CD4-positive, alpha-beta T cell treated with Interleukin-6 at 100 ng/mL for 8 hours (primary cell): ENCODE measurements around the gene CDKAL1.
"Not testable (repeated sequence)": the region's sequence is repeated elsewhere in the genome, so short reads cannot be mapped to it uniquely, and the experiment has no call there.

ENCODE experiments used
- DNase-seq: peaks from one replicate; pipeline ENCODE4 v3.0.0-alpha.2; 2020; ENCODE audit warnings: mixed read lengths, low spot score

CDKAL1 gene

DNA sequence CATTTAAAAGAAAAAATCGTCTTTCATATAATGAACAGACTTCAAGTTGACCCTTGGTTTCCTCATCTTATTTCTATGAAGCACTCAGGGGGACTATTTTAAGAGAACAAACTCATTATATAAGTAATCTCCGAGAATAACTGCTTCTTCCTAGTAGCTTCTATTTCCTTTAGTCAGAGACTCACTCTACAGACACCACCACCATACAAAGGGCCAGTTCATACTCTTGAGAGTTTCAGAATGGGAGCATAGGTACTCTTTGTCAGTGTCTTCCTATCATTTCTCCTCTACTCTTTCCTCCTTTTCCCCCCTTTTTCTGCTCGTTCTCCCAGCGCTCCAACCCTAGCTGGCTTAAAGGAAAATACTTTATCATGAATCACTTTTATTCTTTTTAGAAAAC, 104.9 kb downstream of the CDKAL1 start:
- no peak for DNase-seq

DNA sequence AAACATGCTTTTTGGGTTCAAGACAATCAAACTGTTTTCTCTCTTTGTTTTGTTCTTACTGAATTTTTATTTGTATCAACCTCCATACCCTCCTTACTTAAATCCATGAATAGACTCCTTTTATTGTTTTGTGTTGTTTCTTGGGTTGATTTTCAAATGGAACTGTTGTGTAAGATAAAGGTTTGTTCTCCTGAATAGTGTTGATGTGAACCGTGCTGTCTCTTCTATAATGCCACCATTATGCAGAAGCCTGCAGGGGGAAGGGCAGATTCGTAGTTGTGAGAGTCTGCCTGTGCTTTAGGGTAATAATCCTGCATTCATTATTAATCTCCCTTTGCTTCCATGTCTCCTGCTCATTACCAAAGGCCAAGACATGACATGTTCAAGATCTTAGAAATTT, 105.9 kb downstream of the CDKAL1 start:
- no peak for DNase-seq

DNA sequence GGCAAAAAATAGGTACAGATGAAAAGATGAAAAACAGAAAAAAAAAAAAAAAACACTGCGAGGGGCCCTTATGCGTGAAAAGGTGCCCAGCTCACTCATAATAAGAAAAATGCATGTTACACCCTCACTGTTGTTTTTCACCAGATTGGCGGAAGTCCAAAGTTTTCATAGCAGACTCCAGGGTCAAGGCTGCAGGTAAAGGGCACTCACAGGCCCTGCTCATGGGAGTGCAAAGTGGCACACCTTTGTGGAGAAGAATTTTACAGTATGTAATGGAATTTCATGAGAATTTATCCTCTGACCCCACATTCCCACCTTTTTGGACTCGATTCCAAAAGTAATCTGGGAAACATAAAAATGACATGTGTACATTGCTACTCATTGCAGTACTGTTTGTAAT, 108.2 kb downstream of the CDKAL1 start:
- no peak for DNase-seq

DNA sequence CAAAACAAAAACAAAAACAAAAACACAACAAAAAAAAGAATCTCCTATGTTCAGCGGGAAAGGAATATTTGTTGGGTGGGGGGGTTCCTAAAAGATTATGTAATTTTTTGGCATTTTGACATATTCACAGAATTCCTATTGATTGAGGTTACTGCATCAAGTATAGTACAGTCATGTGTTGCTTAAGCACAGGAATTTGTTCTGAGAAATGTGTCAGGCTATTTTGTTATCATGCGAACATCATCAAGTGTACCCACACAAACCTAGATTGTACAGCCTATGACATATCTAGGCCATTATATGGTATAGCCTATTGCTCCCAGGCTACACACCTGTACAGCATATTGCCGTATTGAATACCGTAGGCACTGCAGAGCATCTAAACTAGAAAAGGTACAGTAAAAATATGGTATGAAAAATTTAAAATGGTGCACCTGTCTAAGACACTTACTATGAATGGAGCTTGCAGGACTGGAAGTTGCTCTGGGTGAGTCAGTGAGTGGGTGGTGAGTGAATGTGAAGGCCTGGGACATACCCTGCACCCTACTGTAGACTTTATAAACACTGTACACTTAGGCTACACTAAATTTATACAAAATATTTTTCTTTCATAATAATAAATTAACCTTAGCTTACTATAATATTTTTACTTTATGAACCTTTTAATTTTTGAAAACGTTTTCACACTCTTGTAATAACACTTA, 110.6 kb downstream of the CDKAL1 start:
- no peak for DNase-seq

- DNase-seq = not testable (repeated sequence)
These were observed 111.3 kb downstream of the CDKAL1 start for GRCh38 chr6:20645572-20645971.

DNA sequence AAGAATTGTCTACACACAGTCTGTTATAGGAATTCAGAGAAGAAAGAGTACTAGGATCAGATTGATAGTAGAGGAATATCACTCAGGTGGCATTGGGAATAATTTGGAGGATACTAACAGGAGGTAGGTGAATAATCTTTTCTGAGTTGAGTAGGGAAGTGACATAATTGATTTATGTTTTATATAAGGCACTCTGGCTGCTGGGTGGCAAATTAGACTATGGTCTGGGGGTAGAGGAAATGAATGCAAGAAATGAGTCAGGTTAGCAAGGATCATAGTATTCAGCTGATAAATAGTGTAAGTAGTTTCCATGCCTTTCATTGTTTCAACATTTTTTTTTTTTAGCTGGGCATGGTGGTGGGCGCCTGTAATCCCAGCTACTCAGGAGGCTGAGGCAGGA, 113.3 kb downstream of the CDKAL1 start:
- no peak for DNase-seq

DNA sequence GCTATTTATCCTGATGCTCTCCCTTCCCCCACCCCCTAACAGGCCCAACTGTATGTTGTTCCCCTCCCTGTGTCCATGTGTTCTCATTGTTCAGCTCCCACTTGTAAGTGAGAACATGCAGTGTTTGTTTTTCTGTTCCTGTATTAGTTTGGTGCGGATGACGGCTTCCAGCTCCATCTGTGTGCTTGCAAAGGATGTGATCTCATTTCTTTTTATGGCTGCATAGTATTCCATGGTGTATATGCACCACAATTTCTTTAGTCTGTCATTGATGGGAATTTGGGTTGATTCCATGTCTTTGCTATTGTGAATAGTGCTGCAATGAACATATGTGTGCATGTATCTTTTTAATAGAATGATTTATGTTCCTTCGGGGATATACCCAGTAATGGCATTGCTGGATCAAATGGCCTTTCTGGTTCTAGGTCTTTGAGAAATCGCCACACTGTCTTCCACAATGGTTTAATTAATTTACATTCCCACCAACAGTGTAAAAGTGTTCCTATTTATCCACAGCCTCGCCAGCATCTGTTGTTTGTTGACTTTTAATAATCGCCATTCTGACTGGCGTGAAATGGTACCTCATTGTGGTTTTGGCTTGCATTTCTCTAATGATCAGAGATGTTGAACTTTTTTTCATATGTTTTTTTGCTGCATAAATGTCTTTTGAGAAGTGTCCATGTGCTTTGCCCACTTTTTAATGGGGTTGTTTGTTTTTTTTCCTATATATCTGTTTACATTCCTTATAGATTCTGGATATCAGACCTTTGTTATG, 115.6 kb downstream of the CDKAL1 start:
- DNase-seq = not testable (repeated sequence)

DNA sequence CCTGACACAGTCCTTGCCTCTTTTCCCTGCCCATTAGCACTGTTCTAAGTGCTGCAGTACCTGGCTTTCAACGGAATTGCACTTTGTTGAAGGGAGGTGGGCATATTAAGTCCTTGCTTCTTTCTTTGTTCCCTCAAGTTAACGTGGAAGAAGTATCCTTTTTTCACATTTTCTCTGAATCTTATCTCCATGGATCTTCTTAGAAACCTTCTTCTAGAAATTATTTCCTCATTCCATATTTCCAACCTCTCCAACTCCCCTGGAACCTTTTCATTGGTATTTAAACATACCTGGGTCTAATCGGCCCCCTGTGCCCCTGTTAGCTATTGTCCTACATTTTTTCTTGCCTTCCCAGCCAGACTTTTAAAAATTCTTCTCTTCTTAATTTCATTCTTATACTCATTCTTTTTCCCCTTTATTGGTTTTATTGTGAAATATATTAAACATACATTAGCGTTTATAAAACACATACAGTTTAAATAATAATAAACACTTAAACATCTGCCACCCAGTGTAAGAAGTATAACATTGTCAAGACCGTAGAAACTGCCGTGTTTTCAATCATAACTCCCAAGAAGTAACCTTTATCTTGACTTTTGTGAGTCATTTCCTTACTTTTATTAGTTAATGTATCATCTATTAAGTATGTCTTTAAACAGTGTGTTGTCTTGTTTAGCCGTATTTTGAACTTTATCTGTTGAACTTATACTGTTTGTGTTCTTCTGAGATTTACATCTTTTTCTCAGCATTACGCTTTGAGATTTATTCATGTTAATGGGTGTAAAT, 118.2 kb downstream of the CDKAL1 start:
- no peak for DNase-seq

GRCh38 chr6:20653085-20653479, 118.8 kb downstream of the CDKAL1 start:
- DNase-seq = no peak

DNA sequence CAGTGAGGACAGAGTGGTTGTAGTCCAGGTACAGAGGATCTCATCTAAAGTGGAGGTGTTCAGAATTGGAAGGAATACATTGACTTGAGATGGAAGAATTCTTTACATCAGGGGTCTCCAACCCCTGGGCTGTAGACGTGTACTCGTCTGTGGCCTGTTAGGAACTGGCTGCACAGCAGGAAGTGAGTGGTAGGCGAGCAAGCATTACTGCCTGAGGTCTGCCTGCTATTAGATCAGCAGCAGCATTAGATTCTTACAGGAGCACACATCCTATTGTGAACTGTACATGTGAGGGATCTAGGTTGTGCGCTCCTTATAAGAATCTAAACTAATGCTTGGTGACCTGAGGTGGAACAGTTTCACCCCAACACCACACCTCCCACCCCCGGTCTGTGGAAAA, 121.1 kb downstream of the CDKAL1 start:
- DNase-seq = no peak

GRCh38 chr6:20657274-20657800, 123.1 kb downstream of the CDKAL1 start:
- no peak for DNase-seq

DNA sequence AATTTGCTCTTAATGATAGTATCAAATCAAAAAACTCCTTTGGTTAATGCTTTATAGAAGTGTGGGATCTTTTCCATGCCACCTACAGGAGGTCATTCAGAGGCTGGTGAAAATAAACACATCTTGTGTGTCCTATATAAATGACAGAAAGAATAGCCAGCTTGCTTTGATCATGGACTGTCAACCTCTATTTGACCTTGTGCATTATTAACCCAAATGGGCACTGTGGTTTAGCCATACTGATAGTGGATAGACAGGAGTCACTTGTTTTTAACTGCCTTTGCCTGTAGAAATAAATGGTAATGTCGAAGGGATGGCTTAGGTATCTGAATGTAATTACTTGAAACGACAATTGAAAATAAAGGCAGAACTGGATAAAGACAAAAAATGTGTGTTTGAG, 123.8 kb downstream of the CDKAL1 start:
- no peak for DNase-seq

- DNase-seq = no peak
These were observed 124.3 kb downstream of the CDKAL1 start for GRCh38 chr6:20658516-20658915.

GRCh38 chr6:20660534-20660933, 126.3 kb downstream of the CDKAL1 start:
- DNase-seq = no peak

GRCh38 chr6:20661721-20662120, 127.5 kb downstream of the CDKAL1 start:
- no peak for DNase-seq

DNA sequence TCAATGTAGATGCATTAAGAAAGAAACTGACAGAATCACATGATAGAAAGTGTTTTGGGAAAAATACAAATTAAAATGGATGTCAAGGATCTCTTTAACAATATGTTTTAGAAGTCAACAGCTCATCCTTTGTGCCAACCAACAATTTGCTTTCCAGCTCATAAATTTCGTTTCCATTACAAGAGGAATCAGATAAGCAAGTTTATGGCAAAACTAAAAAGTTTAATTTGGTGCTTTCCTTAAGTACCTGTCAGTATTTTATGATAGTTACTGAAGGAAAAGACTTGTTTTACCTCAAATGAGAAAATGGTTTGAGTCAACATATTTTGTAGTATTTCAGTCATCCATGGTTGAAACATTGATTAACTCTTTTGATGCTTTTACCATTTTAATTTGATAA, 130.0 kb downstream of the CDKAL1 start:
- no peak for DNase-seq

GRCh38 chr6:20665290-20665689, 131.0 kb downstream of the CDKAL1 start:
- DNase-seq = no peak

DNA sequence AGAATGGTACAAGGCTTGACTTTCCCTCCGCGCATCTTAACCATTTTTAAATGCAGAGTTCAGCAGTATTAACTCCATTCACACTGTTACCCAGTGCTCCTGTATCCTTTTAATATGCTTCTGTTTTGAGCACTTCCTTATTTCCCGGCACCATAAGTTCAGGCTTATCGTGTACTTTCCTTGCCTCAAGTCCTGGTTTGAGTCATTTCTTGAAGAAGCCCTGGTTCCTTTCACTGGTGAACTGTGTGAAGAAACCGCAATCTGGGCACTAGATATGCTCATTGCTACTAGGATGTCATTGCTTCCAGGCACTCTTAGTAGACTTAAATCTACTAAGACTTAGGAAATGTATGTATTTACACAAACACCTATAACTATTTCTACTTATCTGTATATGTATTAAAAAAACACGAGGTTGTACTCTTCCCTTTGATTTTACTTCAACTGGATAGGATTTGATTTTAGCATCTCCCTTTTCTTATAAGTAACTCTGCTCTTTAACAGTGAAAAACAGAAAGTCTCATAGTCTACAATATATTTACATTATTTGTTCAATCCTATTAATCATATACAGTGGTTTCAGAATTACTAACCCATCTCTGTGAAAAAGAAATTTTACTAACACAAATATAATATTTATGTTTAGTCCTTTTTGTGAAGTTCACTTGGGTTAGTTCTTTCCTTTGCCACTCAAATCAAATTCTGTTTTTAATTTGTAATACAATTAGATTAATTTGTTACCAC, 135.5 kb downstream of the CDKAL1 start:
- no peak for DNase-seq

DNA sequence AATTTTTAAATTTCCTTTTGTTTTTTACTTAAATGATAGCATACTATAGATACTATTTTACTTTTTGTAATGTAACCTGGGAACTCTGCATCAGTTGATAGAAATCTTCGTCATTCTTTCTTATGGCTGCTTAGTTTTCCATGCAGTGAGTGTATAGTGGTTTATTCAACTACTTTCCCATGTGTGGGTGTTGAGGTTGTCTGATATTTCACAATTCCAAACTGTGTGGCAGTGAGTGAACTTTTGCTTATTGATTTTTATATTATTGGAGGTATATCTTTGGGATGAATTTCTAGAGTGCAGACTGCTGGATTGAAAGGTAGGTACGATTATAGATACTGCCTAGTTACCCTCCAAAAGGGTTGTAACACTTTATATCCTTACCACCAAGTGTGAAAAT, 136.5 kb downstream of the CDKAL1 start:
- no peak for DNase-seq

DNA sequence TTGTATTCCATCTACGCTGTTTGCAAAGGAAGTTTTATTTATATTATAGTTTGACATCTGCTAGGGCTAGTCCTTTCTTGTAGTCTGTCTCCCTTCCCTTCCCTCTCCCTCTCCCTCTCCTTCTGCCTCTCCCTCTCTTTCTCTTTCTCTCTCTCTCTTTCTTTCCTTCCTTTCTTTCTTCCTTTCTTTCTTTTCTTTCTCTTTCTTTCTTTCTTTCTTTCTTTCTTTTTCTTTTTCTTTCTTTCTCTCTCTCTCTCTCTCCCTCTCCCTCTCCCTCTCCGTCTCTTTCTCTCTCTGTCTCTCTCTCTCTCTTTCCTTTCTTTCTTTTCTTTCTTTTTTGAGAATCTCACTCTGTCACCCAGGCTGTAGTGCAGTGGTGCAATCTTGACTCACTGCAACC, 137.8 kb downstream of the CDKAL1 start:
- no peak for DNase-seq

DNA sequence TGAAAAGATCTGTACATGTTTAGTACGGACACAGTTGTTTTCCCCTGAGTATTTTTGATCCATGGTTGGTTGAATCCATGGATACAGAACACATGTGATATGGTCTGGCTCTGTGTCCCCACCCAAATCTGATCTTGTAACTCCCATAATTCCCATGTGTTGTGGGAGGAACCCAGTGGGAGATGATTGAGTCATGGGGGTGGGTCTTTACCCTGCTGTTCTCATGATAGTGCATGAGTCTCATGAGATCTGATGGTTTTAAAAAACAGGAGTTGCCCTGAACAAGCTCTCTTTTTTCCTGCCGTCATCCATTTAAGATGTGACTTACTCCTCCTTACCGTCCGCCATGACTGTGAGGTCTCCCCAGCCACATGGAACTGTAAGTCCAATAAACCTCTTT, 139.2 kb downstream of the CDKAL1 start:
- DNase-seq = no peak

DNA sequence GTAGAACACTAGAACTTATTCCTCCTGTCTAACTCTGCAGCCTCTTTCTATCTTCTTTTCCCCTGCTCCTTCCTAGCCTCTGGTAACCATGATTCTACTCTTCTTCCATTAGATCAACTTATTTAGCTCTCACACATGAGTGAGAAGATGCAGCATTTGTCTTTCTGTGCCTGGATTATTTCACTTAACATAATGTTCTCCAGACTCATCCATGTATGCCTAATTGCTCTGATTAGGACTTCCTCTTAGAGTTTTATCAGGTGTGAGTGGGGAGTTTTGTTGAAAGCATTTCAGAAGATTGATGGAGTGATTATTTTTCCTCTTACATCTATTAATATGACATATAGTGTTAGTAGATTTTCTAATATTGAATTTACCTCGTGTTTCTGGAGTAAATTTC, 140.4 kb downstream of the CDKAL1 start:
- DNase-seq = no peak
